GM12874 (cell line): ENCODE results near the gene FRMD3.

ENCODE experiments used
- TF ChIP-seq, protein P1 (sequence below): IDR thresholded peaks from 2 replicates; pipeline ENCODE4 v1.5.1; 2011; ENCODE audit warnings: low read depth, mild to moderate bottlenecking, control low read depth, low read length, moderate library complexity; ENCODE audit not compliant: insufficient read depth

The FRMD3 gene

DNA sequence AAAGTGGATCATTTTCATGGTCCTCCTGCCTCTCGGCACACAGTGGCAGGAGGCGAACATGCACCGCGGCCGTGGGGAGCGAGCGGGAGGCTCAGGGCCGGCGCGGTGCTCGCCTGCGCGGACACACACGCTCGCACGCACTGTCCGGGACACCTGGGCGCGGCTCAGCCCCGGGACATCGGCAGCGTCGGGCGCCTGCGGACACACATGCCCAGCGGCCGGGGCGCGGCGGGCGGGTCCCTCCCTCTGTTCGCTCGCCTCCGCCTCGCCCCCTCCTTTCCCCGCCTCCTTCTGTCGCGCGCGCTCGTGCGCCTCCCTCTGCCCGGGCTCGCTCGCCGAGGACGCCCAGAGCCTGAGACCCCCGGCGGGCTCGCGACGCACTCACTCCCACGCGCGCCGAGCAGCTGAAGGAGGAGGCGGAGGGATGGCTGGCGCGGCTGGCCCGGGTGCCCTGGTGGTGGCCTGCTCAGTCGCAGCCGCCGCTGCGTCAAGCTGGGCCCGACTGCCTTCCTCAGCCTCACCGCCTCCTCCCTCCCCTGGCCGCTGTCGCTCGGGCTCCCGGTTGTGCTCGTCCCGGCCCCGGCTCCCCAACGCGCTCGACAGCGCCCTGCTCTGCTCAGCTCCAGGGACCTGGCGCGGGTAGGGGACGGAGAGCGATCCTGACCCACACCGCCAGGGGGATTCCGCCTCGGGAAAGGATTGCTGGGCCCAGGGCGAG lies at the start of gene FRMD3:
Gene FRMD3, minus strand, starts transcription at position 230 of the 718 bp plus-strand sequence. Its CDS starts 170 bp downstream, at position 60.
- TF ChIP-seq, protein P1, sequence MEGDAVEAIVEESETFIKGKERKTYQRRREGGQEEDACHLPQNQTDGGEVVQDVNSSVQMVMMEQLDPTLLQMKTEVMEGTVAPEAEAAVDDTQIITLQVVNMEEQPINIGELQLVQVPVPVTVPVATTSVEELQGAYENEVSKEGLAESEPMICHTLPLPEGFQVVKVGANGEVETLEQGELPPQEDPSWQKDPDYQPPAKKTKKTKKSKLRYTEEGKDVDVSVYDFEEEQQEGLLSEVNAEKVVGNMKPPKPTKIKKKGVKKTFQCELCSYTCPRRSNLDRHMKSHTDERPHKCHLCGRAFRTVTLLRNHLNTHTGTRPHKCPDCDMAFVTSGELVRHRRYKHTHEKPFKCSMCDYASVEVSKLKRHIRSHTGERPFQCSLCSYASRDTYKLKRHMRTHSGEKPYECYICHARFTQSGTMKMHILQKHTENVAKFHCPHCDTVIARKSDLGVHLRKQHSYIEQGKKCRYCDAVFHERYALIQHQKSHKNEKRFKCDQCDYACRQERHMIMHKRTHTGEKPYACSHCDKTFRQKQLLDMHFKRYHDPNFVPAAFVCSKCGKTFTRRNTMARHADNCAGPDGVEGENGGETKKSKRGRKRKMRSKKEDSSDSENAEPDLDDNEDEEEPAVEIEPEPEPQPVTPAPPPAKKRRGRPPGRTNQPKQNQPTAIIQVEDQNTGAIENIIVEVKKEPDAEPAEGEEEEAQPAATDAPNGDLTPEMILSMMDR = peak; percentile 15; the same call in 1 of the 2 replicates

DNA sequence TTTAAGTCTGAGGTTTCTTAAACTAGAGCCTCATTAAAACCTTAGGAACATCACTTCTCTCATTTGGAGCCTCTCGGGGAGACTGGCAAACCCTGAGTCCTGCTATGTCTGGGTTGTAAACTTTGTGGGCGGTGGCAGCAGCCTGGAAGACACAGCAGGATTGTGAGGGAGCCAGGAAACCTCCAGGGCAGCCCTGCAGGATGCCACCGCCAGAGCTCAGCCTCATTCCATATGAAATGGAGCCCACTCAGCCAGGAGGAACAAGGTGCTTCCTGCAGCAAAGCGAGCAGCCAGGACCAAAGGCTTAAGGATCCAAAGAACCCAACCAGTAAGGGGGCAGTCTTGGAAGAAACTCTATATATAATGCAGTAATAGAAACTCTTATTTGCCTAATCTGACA lies 46.8 kb upstream of the FRMD3 start:
- TF ChIP-seq, protein P1 = no peak

DNA sequence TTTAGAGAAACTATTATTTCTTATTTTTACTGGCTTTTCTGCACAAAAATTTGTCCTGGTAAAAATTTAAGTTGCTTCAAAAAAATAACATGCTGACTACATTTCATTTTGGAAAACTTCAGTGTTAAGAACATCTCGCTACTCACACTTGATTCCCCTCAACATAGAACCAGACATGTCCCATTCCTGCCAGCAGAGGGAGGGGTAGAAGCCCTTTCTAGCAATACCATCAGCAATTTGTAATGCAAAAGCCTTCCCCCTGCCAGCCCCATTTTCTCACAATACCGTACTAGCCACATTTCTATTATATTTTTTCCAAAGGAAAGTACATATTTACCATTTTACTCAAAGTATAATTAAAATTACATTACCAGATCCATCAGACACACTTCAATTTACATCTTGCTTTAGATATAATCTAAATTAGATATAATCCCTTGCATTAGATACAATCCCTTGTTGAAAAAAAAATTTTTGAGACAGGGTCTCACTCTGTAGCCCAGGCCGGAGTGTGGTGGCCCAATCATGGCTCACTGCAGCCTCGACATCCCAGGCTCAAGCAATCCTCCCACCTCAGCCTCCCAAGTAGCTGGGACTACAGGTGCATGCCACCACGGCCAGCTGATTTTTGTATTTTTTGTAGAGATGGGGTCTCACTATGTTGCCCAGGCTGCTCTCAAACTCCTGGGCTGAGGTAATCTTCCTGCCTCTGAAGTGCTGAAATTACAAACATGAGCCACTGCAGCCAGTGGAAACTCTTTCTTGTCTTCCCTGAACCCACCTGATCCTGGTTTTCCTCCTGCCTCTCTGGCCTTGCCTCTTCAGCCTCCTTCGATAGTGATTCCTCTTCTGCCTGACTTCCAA lies 45.2 kb upstream of the FRMD3 start:
- TF ChIP-seq, protein P1 = peak; percentile 51; the same call in 1 of the 2 replicates

DNA sequence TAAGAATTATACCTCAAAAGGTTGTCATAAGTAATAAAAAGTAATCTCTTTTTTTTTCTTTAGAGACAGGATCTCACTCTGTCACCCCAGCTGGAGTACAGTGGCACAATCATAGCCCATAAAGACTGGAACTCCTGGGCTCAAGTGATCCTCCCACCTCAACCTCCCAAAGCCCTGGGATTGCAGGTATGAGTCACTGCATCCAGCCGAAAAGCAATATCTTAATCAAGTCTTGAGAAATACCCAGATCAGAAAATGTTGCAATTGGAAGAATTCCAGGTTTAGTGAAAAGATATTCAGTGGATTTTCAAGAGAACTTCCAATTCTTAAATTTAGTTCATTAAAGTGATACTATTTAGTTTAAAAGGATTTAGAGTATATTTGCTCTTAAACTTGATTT lies 43.8 kb upstream of the FRMD3 start:
- TF ChIP-seq, protein P1 = no peak

DNA sequence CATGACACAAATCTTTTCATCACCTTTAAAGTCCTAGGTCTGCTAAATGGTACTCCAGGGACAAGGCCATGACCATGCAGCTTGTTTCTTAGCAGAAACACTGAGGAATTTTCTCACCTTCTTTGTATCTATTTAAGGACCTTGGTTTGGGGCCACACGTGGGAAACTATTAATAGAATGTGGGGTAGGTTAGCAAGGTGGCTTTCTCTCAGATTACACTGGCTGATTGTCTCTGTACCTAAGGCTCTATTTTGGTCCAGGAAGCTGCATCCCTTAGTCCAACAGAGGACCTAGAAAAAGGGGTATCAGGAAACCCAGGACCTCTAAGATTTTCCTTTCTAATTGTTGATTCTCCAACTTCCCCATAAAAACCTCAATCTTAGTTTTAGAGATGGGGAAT lies 36.3 kb upstream of the FRMD3 start:
- TF ChIP-seq, protein P1 = no peak

DNA sequence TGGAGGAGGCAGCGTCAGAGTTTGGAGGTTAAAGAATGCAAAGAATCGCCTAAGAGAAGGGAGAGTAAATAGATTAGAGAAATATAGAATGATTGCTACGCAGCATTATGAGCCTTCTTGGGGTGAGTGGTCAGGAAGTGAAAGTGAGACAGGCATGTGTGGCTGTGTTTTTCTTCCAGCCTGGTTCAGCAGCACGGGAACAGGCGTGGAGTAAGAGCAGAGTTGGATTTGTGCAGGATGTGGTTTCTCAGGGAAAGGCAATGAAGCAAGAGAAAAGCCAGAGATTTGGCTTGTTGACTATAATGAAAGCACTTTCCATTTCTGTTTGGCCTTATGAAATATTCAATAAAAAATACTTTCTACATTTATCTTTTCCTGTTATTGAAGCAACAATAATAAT lies 34.3 kb upstream of the FRMD3 start:
- TF ChIP-seq, protein P1 = no peak

DNA sequence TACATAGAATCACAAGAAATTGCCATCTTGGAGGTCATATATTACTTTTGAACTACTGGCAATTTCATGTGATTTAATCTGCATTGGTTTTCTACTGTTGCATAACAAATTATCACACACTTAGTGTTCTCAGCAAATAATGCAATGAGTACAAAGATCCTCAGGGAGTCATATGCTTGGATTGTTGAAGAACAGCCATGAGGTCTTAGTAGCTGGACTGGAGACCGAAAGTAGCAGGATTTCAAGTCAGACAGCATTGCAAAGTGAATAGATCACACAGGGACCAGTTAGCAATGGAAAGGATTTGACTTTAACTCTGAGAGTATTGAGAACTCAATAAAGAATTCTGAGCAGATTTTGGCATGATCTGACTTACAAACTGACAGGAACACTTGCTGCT lies 32.2 kb upstream of the FRMD3 start:
- TF ChIP-seq, protein P1 = no peak
